ENCODE results near the gene PARD3. TPM values are rescaled to one million over a fixed set of nuclear protein-coding genes. Genes with fewer than 3 reads are reported as not detected.

The PARD3 gene
- total and polyA plus RNA-seq, 2 donors (not counting 3 experiments of a cell fraction or from before 2014, with no cell fraction given): 7.3 to 24.1 TPM

DNA sequence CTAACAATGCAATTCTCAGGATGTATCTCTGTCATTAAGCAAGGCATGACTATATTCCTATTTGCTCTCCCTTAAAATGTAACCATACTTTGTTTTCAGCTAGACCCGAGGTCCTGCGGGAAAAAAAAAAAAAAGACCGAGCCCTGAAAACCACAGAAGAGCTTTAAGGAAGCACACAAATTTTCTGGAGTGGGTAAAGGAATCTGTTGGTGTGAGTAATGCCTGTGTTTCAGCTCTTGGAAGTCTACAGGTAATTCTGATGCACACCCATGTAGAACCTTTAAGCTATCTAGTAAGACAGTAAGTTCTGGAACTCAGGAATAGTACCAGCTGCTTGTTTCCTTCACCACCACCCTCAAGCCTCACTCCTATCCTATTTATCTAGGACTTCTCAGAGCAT lies 351.1 kb downstream of the PARD3 start:
- DNase-seq (ENCODE audit: low read depth, low spot score): no peak
- Histone ChIP-seq H4K20me1 (replicated peaks; ENCODE audit: control insufficient read depth, extremely low read depth, insufficient read depth, low read length) (no peaks in the 10 kb centered on the region), H3K9me1 (replicated peaks; ENCODE audit: control insufficient read depth, extremely low read depth, insufficient read depth, low read length) (no peaks in the 10 kb centered on the region), H3K27ac (ENCODE audit: insufficient read depth, low read depth, low read length) (no peak overlapping the region), H3K9ac (replicated peaks; ENCODE audit: extremely low read depth, insufficient read depth, low read length) (no peak overlapping the region), H3K36me3 (ENCODE audit: control insufficient read depth in 2 of 2, extremely low read depth in 1 of 2, insufficient read depth in 2 of 2, low read length in 2 of 2) (no peaks in the 10 kb centered on the region), H2AFZ (ENCODE audit: low read depth, low read length) (no peak overlapping the region), H3K4me3 (replicated peaks in 1 of 3; ENCODE audit: insufficient read depth in 1 of 3, low read depth in 1 of 3, low read length in 3 of 3) (no peak overlapping the region), H3K9me3 (replicated peaks; ENCODE audit: control insufficient read depth, insufficient read depth, low read length) (no peaks in the 10 kb centered on the region), H3K4me1 (ENCODE audit: control insufficient read depth, extremely low read depth, insufficient read depth, low read length) (no peaks in the 10 kb centered on the region), H3K79me2 (ENCODE audit: control insufficient read depth, insufficient read depth, low read length) (no peaks in the 10 kb centered on the region), H3K27me3 (ENCODE audit: control insufficient read depth in 2 of 2, insufficient read depth in 2 of 2, low read length in 2 of 2) (no peaks in the 10 kb centered on the region), H3K4me2 (ENCODE audit: insufficient read depth, low read length) (no peak overlapping the region)
- POLR2A ChIA-PET: interaction anchor here (0.7 kb wide), 1 partner anchor 107 kb away, joined by 4 read pairs; no protein-coding TSS in a partner anchor
- no TSS peak for BruUV-seq (replicated peaks)
- dilution Hi-C loops (cut with MboI; ENCODE audit: extremely low pct_ligation_motif_present, low sequenced_read_pairs) (no loop called here), intact Hi-C loops (cut with micrococcal nuclease) (no loop called here)
- TF ChIP-seq, protein P1, sequence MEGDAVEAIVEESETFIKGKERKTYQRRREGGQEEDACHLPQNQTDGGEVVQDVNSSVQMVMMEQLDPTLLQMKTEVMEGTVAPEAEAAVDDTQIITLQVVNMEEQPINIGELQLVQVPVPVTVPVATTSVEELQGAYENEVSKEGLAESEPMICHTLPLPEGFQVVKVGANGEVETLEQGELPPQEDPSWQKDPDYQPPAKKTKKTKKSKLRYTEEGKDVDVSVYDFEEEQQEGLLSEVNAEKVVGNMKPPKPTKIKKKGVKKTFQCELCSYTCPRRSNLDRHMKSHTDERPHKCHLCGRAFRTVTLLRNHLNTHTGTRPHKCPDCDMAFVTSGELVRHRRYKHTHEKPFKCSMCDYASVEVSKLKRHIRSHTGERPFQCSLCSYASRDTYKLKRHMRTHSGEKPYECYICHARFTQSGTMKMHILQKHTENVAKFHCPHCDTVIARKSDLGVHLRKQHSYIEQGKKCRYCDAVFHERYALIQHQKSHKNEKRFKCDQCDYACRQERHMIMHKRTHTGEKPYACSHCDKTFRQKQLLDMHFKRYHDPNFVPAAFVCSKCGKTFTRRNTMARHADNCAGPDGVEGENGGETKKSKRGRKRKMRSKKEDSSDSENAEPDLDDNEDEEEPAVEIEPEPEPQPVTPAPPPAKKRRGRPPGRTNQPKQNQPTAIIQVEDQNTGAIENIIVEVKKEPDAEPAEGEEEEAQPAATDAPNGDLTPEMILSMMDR (IDR thresholded peaks at IDR 0.05; ENCODE audit: extremely low read depth in 1 of 2, insufficient read depth in 1 of 2, low read depth in 1 of 2, low read length in 2 of 2): no peak
- TF ChIP-seq, protein P2, sequence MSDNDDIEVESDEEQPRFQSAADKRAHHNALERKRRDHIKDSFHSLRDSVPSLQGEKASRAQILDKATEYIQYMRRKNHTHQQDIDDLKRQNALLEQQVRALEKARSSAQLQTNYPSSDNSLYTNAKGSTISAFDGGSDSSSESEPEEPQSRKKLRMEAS (IDR thresholded peaks at IDR 0.05; ENCODE audit: insufficient read depth, insufficient read length): no peak
- TF ChIP-seq EZH2 (IDR thresholded peaks at IDR 0.05; ENCODE audit: borderline replicate concordance, low read depth, low read length, severe bottlenecking) (no peak), FOS (IDR thresholded peaks at IDR 0.05; ENCODE audit: borderline replicate concordance, insufficient read depth, low read length) (no peak), POLR2A (IDR thresholded peaks at IDR 0.05; ENCODE audit: low read depth, low read length) (no peak), JUN (IDR thresholded peaks at IDR 0.05; ENCODE audit: borderline replicate concordance, insufficient read depth, insufficient read length, low read depth) (no peak), POLR2AphosphoS5 (IDR thresholded peaks at IDR 0.05; ENCODE audit: insufficient read depth, low read depth, low read length) (no peak), GATA2 (IDR thresholded peaks at IDR 0.05; ENCODE audit: insufficient read depth, insufficient read length, low read depth, low read length) (no peak), MYC (IDR thresholded peaks at IDR 0.05; ENCODE audit: low read depth, low read length) (no peak)
- no peak for FAIRE-seq
- CTCF ChIA-PET: interaction anchor here (1.2 kb wide), 1 partner anchor 11 kb away, joined by 3 read pairs; no protein-coding TSS in a partner anchor
